GM19193 (cell line): Measurements from ENCODE around the gene TRAPPC2.

Experiments used
- POLR2A ChIP-seq: IDR thresholded peaks from 4 replicates; pipeline ENCODE4 v1.6.1; 2011; ENCODE audit not compliant: insufficient read depth, insufficient read length; ENCODE audit errors: extremely low read depth

TRAPPC2 gene

DNA sequence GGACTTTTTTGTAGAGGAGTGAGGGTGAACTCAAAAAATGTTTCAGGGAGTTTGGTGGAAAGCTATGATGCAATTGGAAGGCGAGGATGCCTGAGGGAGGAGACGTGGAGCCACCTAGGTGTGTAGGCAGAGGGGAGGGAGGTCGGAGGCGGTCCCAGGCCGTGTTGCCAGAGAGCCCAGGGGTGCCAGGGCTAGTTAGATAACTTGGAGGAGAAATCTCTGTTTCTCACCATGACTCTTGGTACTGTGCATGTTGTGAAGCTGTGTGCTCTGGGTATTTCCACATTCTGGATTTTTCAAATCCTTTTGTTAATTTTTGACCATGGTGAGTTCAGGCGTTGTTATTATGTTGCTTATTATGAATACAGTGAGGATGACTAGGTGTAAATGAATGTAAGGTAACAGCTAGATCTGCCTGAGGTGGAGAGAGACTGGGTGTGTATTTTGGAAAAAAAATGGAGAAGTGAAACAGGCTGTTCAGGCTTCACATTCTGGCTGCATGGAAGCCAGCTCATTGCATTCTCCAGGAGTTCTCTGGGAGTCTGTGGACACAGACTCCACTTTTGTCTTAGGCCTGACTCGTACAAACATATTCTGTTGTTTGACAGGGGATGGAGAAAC is 41.0 kb downstream of the TRAPPC2 start:
- TF ChIP-seq POLR2A = no peak

DNA sequence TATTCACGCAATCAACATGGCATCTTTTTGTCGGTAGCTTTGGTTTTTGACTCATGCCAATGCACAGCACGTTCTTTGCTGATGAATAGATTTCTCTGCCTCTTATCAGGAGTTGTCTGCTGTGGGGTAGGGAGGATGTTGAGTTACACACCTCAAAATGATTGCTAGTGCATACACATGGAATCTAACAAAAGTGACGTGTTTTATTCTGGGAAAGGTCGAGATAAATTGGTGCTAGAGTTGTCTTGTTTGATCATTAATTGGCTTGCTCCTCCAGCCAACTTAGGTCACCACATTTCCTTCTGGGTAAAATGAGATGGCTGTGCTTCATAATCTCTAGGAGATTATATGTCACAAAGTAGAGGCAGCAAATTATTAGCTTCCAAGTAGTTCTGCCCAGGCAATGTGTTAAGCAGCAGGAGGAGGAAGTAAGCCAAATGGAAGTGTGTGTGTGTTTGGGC is 41.6 kb downstream of the TRAPPC2 start:
- no peak for TF ChIP-seq POLR2A

DNA sequence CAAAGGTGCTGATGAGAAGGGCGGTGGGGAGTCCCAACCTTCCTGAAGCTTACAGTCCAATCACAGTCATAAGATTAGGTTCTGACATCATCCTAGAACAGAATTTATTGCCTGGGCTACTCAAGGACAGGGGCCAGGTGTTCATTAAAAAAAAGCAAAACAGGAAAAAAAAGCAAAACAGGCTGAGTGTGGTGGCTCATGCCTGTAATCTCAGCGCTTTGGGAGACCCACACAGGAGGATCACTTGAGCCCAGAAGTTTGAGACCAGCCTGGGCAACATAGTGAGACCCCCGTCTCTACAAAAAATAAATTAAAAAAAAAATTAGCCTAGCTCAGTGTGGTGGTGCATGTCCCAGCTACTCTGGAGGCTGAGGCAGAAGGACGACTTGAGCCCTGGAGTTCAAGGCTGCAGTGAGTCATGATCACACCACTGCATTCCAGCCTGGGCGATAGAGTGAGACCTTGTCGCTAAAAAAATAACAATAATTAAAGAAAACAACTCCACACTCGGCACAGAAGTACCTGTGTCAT is 42.5 kb downstream of the TRAPPC2 start:
- no peak for TF ChIP-seq POLR2A

DNA sequence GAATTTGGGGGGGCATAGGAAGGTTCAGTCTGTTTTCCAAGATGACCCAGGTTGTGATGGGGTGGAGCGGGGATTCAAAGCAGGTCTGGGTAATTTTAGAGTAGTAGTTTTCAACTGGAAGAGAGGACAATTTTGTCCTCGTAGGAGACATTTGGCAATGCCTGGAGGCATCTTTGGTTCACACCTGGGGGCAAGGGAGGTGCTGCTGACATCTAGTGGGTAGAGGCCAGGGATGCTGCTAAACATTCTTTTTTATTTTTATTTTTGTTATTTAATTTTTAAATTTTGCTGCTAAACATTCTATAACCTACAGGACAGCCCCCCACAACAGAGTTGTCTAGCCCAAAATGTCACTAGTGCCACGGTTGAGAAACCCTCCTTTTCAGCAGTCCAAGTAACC is 43.6 kb downstream of the TRAPPC2 start:
- no peak for TF ChIP-seq POLR2A

DNA sequence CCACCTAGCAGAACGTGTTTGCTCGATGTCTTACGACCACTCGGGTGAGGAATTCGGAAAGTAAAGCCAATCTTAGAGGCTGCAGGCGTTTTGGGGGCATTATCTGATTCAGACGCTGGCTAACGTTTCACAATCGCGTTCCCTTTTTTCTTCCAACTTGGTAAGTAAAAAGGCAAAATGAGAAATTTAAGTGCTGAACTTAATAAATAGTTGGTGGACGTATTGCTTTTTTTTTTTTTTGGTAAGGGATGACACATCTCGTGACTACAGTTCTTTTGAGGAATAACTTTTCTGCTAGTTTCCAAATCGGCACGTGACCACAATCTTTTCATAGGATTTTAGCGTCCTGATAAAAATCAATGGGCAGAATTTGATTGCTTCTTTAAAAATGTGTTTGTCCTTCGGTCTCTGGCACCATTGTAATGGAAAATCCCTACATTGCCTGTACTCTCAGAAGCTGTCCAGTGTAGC is 44.6 kb downstream of the TRAPPC2 start:
- TF ChIP-seq POLR2A = no peak

DNA sequence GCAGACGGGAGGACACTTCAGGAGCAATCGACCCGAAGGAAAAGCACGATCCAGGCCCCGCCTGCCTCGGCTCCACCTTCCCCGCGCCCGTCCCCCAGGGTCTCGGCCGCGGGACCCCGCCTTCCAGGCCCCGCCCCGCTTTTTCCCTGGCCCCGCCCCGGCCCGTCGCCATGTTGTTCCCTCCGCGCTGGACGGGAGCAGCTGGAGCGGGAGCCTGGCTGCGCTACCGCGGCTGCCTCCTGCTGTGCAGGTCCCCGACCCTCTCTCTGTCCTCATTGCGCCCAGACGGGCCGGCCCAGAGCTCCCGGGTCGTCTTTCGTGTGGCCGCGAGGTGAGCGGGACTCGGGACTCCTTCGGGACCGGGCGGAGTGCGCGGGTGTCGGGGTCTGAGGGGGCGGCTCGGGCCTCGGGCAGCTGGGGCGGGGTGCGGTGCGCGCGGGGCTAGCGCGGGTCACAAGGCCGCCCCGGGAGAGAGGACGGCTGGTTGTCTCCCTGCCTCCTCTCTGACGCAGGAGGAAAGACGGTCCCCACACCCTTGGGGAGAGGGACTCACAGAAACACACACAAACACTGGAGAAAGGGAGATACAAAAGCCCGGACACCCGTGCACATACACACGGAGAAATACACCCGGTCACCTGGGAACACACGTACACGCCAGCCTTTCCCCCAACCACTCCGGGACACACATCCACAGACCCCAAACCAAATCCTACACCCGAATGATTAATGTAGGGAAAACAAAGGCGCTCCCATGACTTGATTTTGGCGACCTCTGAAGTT is 45.3 kb downstream of the TRAPPC2 start, which contains the start of gene RAB9A:
Gene RAB9A, plus strand, starts transcription at position 171 of the 783 bp plus-strand sequence. CDS start 19,619 bp downstream, outside the sequence.
- TF ChIP-seq POLR2A = peak; percentile 82

DNA sequence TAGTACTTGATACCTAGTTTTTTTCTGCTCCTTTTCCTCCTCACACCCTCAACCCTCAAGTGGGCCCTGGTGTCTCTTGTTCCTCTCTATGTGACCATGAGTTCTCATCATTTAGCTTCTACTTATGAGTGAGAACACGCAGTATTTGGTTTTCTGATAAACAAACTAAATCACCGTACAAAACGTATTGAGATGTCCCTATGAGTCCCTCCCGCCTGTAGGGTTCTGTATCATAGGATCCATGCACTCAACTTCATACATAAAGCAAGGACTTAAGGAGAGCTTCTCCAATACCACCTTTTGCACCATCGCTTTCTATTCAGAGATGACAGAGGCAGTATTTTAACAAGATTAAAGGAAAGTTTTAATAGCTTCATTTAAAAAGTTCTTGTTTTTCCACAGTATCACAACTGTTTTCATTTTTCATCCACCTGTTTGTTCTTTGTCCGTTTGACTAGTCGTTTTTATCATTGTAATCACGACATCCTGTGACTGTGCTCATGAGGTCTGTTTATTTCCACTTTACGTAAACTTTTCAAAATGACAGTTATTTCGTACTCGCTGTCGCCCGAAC is 45.9 kb downstream of the TRAPPC2 start:
- no peak for TF ChIP-seq POLR2A

DNA sequence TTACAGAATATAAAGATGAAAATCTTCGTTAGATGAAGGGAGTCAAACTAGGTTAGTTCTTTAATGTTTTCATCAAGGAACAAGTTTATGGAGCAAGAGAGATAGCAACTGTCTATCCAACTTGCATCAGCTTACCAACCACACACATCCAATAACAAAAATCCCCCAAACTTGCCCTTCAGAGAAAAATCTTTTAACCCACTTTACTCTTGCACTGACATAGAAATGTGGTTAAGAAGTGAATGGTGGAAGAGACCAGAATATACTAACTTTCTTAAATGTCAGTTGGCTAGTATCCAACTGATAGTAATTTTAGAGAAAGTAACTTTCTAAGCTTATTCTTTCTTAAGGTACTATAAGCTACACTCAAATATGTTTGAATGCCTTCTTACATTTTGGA is 47.2 kb downstream of the TRAPPC2 start:
- TF ChIP-seq POLR2A = no peak

DNA sequence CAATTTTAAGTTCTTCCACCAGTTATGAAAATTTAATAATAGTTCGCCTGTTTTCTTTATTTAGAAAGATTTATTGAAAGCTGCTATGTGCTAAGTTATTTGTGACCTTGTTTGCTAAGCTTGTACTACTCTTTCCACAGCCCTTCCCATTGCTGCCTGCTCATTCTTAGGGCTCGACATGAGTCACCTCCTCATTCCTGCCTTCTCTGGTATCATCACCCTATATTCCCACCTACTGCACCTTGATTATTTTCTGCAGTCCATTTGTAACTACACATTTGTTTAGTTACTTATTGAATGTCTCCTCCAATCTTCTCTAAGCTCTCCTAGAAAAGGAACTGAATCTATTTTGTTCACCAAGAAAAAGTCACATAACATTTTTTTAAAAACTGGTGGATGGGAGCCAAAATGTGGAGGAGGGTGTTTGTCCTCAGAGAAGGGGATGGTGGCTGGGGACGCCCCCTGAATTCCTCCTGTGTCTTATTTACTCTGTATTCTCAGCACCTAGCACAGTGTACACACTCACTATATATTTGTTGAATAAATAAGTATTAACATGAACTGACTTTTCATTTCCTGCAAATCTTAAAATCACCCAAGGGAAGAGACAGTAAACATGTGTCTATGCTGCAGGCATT is 49.2 kb downstream of the TRAPPC2 start:
- no peak for TF ChIP-seq POLR2A

DNA sequence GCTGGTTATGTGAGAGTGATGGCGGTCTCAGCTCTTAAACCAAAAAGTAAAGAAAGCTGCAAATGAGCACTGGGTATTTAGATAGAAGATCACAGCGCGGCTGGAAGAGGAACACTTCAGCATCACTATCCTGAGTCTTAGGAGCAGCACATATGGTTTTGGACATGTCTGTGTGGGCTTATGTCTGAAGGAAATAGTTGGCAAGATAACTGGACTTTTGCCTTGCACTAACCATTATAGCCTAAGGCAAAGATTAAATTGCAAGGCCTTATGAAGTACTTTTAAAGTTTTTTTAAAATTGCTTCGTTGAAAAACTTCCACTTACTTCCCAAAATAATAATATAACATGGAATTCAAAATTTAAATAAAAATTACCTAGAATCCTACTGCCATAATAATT is 50.1 kb downstream of the TRAPPC2 start:
- no peak for TF ChIP-seq POLR2A

DNA sequence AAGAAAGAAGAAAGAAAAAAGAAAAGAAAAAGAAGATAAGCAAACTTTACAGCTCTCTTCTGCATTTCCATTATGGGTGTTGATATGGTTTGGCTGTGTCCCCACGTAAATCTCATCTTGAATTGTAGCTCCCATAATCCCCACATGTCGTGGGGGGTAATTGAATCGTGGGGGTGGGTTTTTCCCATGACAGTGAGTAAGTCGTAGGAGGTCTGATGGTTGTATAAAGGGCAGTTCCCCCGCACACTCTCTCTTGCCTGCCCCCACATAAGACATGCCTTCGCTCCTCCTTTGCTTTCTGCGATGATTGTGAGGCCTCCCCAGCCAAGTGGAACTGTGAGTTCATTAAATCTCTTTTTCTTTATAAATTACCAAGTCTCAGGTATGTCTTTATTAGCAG is 52.8 kb downstream of the TRAPPC2 start:
- no peak for TF ChIP-seq POLR2A

DNA sequence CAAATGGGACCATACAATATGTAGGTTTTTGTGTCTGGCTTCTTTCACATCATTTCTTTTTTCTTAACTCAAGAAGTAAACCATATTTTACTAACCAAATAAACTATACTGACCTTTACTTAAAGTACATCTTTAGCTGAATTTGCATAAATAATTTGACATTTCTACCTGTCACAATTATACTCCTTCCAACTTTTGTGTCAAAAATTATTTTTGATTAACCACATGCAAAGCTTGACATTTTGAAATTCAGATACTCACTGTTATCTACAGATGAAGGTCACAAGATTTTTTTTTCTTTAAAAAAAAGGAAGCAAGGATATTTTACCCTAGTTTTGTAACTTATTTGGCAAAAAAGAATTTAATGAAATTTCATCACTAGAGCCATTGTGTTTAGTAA is 57.5 kb downstream of the TRAPPC2 start:
- no peak for TF ChIP-seq POLR2A

DNA sequence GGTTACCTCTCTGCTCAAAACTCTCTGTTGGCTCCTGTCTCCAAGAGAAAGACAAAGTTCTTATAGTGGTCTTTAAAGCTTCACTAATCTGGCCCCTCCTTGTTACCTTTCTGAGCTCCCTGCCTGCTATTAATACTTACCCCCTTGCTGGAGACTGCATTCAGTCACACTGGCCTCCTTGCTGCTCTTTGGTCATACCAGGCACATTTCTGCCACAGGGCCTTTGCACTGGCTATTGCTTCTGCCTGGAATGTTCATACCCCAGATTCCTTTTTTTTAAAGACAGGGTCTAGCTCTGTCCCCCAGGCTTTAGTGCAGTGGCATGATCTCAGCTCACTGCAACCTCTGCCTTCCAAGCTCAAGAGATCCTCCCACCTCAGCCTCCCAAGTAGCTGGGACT is 61.4 kb downstream of the TRAPPC2 start:
- no peak for TF ChIP-seq POLR2A

DNA sequence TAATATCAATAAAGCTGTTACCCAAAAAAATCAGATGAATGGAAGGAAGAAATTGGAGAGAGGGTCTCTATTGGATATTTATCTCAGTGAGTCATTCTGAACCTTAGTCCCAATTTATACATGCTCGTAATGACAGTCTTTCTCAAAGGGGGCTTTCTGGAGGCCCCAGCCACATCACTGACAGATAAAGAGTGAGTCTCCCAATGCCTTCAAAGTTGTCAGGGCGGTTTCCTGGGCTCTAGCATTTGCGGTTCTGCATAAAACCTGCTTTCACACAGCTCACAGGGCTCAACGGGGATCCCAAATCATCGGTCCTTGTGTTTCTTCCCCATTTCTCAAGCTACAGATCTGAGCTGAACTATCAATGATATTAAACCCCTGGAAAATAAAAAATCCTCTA is 64.2 kb downstream of the TRAPPC2 start:
- TF ChIP-seq POLR2A = no peak

DNA sequence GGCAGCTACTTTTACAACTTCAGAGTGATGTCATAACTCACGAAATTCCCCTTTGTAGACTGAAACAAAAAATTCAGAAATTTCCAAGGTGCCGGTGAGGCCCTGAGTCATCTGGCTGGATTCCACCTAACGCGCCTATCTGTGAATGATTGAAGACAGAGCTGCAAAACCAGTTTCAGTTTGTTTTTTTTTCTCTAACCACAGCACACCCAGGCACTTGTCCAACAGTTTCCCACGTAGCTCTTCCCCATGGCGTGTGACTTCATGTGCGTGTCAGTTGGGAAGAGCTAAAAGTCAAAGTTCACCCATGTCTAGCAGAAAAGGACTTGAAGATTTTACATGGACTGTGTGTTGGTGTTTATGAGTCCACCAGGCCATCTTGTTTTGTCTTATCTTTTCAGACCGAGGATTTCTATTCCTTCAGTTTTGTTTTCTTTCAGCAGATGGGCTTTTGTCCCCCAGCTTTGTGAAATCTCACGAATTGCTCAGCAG is 65.1 kb downstream of the TRAPPC2 start:
- TF ChIP-seq POLR2A = no peak
